Measurements from ENCODE around the gene ZSCAN5B.
"Not testable (repeated sequence)": the region's sequence is repeated elsewhere in the genome, so short reads cannot be mapped to it uniquely, and the experiment has no call there.

Gene ZSCAN5B

GRCh38 chr19:56149656-56150038 is 47.9 kb downstream of the ZSCAN5B start:
- no peak for DNase-seq (ENCODE audit: extremely low read depth, low read depth)
- TF ChIP-seq, protein P1, sequence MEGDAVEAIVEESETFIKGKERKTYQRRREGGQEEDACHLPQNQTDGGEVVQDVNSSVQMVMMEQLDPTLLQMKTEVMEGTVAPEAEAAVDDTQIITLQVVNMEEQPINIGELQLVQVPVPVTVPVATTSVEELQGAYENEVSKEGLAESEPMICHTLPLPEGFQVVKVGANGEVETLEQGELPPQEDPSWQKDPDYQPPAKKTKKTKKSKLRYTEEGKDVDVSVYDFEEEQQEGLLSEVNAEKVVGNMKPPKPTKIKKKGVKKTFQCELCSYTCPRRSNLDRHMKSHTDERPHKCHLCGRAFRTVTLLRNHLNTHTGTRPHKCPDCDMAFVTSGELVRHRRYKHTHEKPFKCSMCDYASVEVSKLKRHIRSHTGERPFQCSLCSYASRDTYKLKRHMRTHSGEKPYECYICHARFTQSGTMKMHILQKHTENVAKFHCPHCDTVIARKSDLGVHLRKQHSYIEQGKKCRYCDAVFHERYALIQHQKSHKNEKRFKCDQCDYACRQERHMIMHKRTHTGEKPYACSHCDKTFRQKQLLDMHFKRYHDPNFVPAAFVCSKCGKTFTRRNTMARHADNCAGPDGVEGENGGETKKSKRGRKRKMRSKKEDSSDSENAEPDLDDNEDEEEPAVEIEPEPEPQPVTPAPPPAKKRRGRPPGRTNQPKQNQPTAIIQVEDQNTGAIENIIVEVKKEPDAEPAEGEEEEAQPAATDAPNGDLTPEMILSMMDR (IDR thresholded peaks at IDR 0.05; ENCODE audit: low read depth, low read length) = no peak

GRCh38 chr19:56148955-56149655 is 48.5 kb downstream of the ZSCAN5B start:
- not testable (repeated sequence) for DNase-seq (ENCODE audit: extremely low read depth, low read depth)

- TF ChIP-seq, protein P1 (IDR thresholded peaks at IDR 0.05; ENCODE audit: low read depth, low read length) = no peak
- DNase-seq (ENCODE audit: extremely low read depth, low read depth) = no peak
These were observed 49.5 kb downstream of the ZSCAN5B start for GRCh38 chr19:56148096-56148495.

GRCh38 chr19:56147307-56147706 is 50.3 kb downstream of the ZSCAN5B start:
- no peak for DNase-seq (ENCODE audit: extremely low read depth, low read depth)

GRCh38 chr19:56146904-56147303 is 50.7 kb downstream of the ZSCAN5B start:
- TF ChIP-seq, protein P1 (IDR thresholded peaks at IDR 0.05; ENCODE audit: low read depth, low read length) = no peak
- DNase-seq (ENCODE audit: extremely low read depth, low read depth) = no peak

More at GRCh38 chr19:56147307-56147706, 50.3 kb downstream of the ZSCAN5B start:
- TF ChIP-seq, protein P1 (IDR thresholded peaks at IDR 0.05; ENCODE audit: low read depth, low read length) = no peak

DNA sequence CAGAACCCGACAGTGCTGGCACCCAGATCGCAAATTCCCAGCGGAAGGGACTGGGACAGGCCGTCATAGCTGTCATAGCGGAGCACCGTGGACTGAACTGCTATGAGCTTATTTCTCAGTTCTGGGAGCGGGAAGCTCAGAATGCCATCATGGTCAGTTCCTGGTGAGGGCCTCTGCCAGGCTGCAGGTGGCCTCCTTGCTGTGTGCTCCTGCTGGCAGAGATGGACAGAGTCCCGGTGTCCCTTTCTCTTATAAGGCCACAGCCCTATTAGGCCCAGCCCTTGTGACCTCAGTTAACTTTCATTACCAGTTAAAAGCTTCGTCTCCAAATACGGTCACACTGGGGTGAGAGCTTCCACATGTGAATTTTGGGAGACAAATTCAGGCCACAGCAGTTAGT is 51.9 kb downstream of the ZSCAN5B start:
- no peak for DNase-seq (ENCODE audit: extremely low read depth, low read depth)
- TF ChIP-seq, protein P1 (IDR thresholded peaks at IDR 0.05; ENCODE audit: low read depth, low read length) = no peak

DNA sequence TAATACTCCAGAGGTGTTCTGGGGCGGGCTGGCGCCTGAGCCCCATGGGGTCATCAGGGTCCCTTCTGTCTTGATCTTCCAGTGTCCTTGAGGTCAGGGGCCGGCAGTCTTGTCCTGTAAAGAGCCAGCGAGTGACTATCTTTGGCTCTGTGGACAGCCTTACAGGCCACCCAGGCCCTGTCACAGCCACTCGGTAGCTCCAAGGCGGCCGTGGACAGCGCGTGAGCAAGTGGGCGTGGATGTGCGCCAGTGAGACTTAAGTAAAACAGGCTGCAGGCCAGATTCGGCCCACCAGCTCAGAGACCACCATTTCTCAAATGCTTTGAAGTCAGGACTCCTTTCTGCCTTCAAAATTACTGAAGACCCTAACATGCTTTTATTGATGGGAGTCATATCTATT is 52.8 kb downstream of the ZSCAN5B start:
- no peak for DNase-seq (ENCODE audit: extremely low read depth, low read depth)
- TF ChIP-seq, protein P1 (IDR thresholded peaks at IDR 0.05; ENCODE audit: low read depth, low read length) = no peak

DNA sequence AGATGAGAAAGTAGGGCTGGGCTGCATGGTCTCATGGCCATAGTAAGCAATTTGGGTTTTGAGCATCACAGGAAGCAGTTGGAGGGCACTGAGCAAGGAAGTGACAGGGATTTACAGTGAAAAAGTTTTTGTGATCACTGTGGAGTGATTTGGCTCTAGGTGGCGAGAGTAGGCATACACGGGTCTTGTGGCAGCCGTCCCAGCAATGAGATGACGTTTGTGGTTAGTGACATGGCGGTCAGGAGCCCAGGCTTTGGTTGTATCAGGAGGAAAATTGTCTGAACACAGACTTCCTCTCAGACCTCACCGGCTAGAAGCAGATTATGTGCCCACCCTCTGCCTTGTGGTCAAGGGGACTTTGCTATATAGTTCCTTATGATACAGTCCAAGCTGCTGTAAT is 53.2 kb downstream of the ZSCAN5B start:
- no peak for DNase-seq (ENCODE audit: extremely low read depth, low read depth)
- TF ChIP-seq, protein P1 (IDR thresholded peaks at IDR 0.05; ENCODE audit: low read depth, low read length) = no peak
